ENCODE results near the gene CNTN4.

The CNTN4 gene

GRCh38 chr3:2774481-2775249 lies 676.0 kb downstream of the CNTN4 start:
- Histone ChIP-seq H3K27me3 (replicated peaks; ENCODE audit: control insufficient read depth, insufficient read depth, low read length) (no peaks in the 10 kb centered on the region), H3K4me3 (replicated peaks; ENCODE audit: low read depth, low read length) (no peak overlapping the region), H3K36me3 (ENCODE audit: control insufficient read depth, insufficient read depth, low read length) (no peaks in the 10 kb centered on the region)
- TF ChIP-seq CTCF (IDR thresholded peaks at IDR 0.05; ENCODE audit: insufficient read depth, low read length, poor library complexity, severe bottlenecking) = no peak
- DNase-seq (ENCODE audit: extremely low read depth, insufficient read length) = no peak

GRCh38 chr3:2783261-2783660 lies 684.6 kb downstream of the CNTN4 start:
- H3K27me3 ChIP-seq (replicated peaks; ENCODE audit: control insufficient read depth, insufficient read depth, low read length) = no peaks in the 10 kb centered on the region
- DNase-seq (ENCODE audit: extremely low read depth, insufficient read length) = no peak
- H3K36me3 ChIP-seq (ENCODE audit: control insufficient read depth, insufficient read depth, low read length) = no peaks in the 10 kb centered on the region
- H3K4me3 ChIP-seq (replicated peaks; ENCODE audit: low read depth, low read length) = no peak overlapping the region
- TF ChIP-seq CTCF (IDR thresholded peaks at IDR 0.05; ENCODE audit: insufficient read depth, low read length, poor library complexity, severe bottlenecking) = no peak

- no peak for TF ChIP-seq CTCF (IDR thresholded peaks at IDR 0.05; ENCODE audit: insufficient read depth, low read length, poor library complexity, severe bottlenecking)
- Histone ChIP-seq H3K4me3 (replicated peaks; ENCODE audit: low read depth, low read length) (no peak overlapping the region), H3K27me3 (replicated peaks; ENCODE audit: control insufficient read depth, insufficient read depth, low read length) (no peaks in the 10 kb centered on the region), H3K36me3 (ENCODE audit: control insufficient read depth, insufficient read depth, low read length) (no peaks in the 10 kb centered on the region)
- DNase-seq (ENCODE audit: extremely low read depth, insufficient read length) = no peak
Observed at GRCh38 chr3:2784627-2785026, 686.0 kb downstream of the CNTN4 start.

GRCh38 chr3:2790266-2790815 lies 691.7 kb downstream of the CNTN4 start:
- no peak overlapping the region for H3K4me3 ChIP-seq (replicated peaks; ENCODE audit: low read depth, low read length)
- no peak for DNase-seq (ENCODE audit: extremely low read depth, insufficient read length)
- TF ChIP-seq CTCF (IDR thresholded peaks at IDR 0.05; ENCODE audit: insufficient read depth, low read length, poor library complexity, severe bottlenecking) = no peak
- H3K36me3 ChIP-seq (ENCODE audit: control insufficient read depth, insufficient read depth, low read length) = no peaks in the 10 kb centered on the region
- no peaks in the 10 kb centered on the region for H3K27me3 ChIP-seq (replicated peaks; ENCODE audit: control insufficient read depth, insufficient read depth, low read length)

GRCh38 chr3:2792432-2792831 lies 693.8 kb downstream of the CNTN4 start:
- no peaks in the 10 kb centered on the region for H3K36me3 ChIP-seq (ENCODE audit: control insufficient read depth, insufficient read depth, low read length)
- H3K27me3 ChIP-seq (replicated peaks; ENCODE audit: control insufficient read depth, insufficient read depth, low read length) = no peaks in the 10 kb centered on the region
- DNase-seq (ENCODE audit: extremely low read depth, insufficient read length) = no peak
- H3K4me3 ChIP-seq (replicated peaks; ENCODE audit: low read depth, low read length) = no peak overlapping the region
- TF ChIP-seq CTCF (IDR thresholded peaks at IDR 0.05; ENCODE audit: insufficient read depth, low read length, poor library complexity, severe bottlenecking) = no peak

All from GM06990 (cell line).